Endodermal cell (in vitro differentiated cells): ENCODE data around the gene CUEDC2. TPM values are rescaled to one million over a fixed set of nuclear protein-coding genes. Genes with fewer than 3 reads are reported as not detected.
A peak's percentile ranks its signal among the peaks of the same experiment; 100 is the strongest.
"Not testable (repeated sequence)": the region's sequence is repeated elsewhere in the genome, so short reads cannot be mapped to it uniquely, and the experiment has no call there.

ENCODE experiments used
- DNase-seq: peaks from one replicate; pipeline ENCODE4 v3.0.0-alpha.2; 2017
- H3K27ac ChIP-seq: 2 replicates; pipeline ENCODE4 v1.5.1; 2013; ENCODE audit warnings: mild to moderate bottlenecking, low read depth, low read length, moderate library complexity
- H3K27me3 ChIP-seq: 2 replicates; pipeline ENCODE4 v1.6.1; 2013; ENCODE audit warnings: mild to moderate bottlenecking, low read length, moderate library complexity; ENCODE audit not compliant: insufficient read depth, control insufficient read depth, poor library complexity, severe bottlenecking
- H3K36me3 ChIP-seq: 2 replicates; pipeline ENCODE4 v1.7.0; 2013; ENCODE audit warnings: mild to moderate bottlenecking, low read length, moderate library complexity; ENCODE audit not compliant: control insufficient read depth, insufficient read depth
- H3K4me1 ChIP-seq: one replicate; pipeline ENCODE4 v1.7.0; 2013; ENCODE audit warnings: low read length; ENCODE audit not compliant: control insufficient read depth, insufficient read depth
- H3K4me3 ChIP-seq: 2 replicates; pipeline ENCODE4 v1.5.1; 2013; ENCODE audit warnings: mild to moderate bottlenecking, low read length, moderate library complexity
- H3K9ac ChIP-seq: 2 replicates; pipeline ENCODE4 v1.6.1; 2013; ENCODE audit warnings: mild to moderate bottlenecking, low read length, moderate library complexity; ENCODE audit not compliant: poor library complexity, severe bottlenecking; ENCODE audit errors: extremely low read depth
- H3K9me3 ChIP-seq: 2 replicates; pipeline ENCODE4 v1.6.1; 2013; ENCODE audit warnings: mild to moderate bottlenecking, low read length, moderate library complexity; ENCODE audit not compliant: control insufficient read depth
- H3K27ac Mint-ChIP-seq: 2 replicates; pipeline ENCODE4 v1.8.0; 2020; ENCODE audit warnings: mixed read lengths
- H3K27me3 Mint-ChIP-seq: 2 replicates; pipeline ENCODE4 v1.8.0; 2021; ENCODE audit warnings: mild to moderate bottlenecking, mixed read lengths; ENCODE audit not compliant: insufficient read depth
- H3K36me3 Mint-ChIP-seq: 2 replicates; pipeline ENCODE4 v1.8.0; 2020; ENCODE audit warnings: low read depth, mixed read lengths
- H3K4me1 Mint-ChIP-seq: 2 replicates; pipeline ENCODE4 v1.8.0; 2020; ENCODE audit warnings: mixed read lengths
- H3K4me3 Mint-ChIP-seq: 2 replicates; pipeline ENCODE4 v1.8.0; 2020; ENCODE audit warnings: mild to moderate bottlenecking, moderate library complexity, mixed read lengths
- H3K9me3 Mint-ChIP-seq: 2 replicates; pipeline ENCODE4 v1.8.0; 2020; ENCODE audit warnings: mild to moderate bottlenecking, mixed read lengths
- WGBS, 2 experiments: methylation state at CpG; one replicate each; pipeline versions ENCODE4 v1.1.5 to v1.1.7; 2013; ENCODE audit warnings: missing lambda C conversion rate in 2 of 2, mixed read lengths in 1 of 2; ENCODE audit not compliant: insufficient coverage in 1 of 2, insufficient read length in 1 of 2; 5-methylcytosine and 5-hydroxymethylcytosine counted together
- total RNA-seq, 2 donors: library from RNA; stranded (reverse); fragmentation: NEBNext Ultra II Directional in 1 of 2; extraction: Animal tissue kit (Norgen Biotek cat#: 25700) in 1 of 2; gene quantifications; 2 replicates in 1 of 2; 3 replicates in 1 of 2; pipeline ENCODE4 v1.2.1, GENCODE V29; 2021
- TF ChIP-seq, protein P1 (sequence below): fragments of 200-600 bp; sonication (generic); conservative IDR thresholded peaks from 2 replicates; pipeline ENCODE4 v1.5.0; 2021; ENCODE audit warnings: antibody characterized with exemption, mild to moderate bottlenecking

Gene CUEDC2
- total RNA-seq, 2 donors from 2014 or later = 51.7 to 82.9 TPM

DNA sequence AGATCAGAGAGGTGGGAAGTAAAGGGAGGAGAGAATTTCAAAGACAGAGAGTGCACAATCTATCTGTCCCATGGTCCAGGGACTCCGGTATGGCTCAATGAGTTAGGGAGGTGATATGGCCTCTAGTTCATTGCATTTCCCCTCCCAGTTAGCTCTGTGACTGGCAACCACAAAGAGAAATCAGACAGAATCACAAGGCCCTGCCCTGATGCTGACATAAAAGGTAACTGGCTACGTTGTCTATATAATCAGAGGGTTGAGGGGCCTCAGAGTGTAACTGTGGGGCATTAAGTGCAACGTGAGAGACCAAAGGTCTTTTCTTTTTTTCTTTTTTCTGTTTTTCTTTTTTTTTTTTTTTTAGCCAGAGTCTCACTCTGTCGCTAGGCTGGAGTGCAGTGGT is 26.3 kb upstream of the CUEDC2 start:
- Mint-ChIP-seq H3K27me3 (peaks cover 53% of the 10 kb centered on the region), H3K27ac (no peak overlapping the region), H3K9me3 (no peaks in the 10 kb centered on the region), H3K36me3 (no peaks in the 10 kb centered on the region), H3K4me1 (peaks cover 52% of the 10 kb centered on the region), H3K4me3 (no peak overlapping the region)
- Histone ChIP-seq H3K9ac (no peak overlapping the region), H3K4me3 (no peak overlapping the region), H3K27ac (no peak overlapping the region), H3K27me3 (peaks cover 42% of the 10 kb centered on the region), H3K4me1 (peaks cover 5% of the 10 kb centered on the region), H3K9me3 (no peaks in the 10 kb centered on the region), H3K36me3 (no peaks in the 10 kb centered on the region)
- DNase-seq = no peak
- TF ChIP-seq, protein P1, sequence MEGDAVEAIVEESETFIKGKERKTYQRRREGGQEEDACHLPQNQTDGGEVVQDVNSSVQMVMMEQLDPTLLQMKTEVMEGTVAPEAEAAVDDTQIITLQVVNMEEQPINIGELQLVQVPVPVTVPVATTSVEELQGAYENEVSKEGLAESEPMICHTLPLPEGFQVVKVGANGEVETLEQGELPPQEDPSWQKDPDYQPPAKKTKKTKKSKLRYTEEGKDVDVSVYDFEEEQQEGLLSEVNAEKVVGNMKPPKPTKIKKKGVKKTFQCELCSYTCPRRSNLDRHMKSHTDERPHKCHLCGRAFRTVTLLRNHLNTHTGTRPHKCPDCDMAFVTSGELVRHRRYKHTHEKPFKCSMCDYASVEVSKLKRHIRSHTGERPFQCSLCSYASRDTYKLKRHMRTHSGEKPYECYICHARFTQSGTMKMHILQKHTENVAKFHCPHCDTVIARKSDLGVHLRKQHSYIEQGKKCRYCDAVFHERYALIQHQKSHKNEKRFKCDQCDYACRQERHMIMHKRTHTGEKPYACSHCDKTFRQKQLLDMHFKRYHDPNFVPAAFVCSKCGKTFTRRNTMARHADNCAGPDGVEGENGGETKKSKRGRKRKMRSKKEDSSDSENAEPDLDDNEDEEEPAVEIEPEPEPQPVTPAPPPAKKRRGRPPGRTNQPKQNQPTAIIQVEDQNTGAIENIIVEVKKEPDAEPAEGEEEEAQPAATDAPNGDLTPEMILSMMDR = no peak
- 86 to 100% methylated on average over 1 to 4 of the region's 4 CpGs for WGBS, 2 experiments

DNA sequence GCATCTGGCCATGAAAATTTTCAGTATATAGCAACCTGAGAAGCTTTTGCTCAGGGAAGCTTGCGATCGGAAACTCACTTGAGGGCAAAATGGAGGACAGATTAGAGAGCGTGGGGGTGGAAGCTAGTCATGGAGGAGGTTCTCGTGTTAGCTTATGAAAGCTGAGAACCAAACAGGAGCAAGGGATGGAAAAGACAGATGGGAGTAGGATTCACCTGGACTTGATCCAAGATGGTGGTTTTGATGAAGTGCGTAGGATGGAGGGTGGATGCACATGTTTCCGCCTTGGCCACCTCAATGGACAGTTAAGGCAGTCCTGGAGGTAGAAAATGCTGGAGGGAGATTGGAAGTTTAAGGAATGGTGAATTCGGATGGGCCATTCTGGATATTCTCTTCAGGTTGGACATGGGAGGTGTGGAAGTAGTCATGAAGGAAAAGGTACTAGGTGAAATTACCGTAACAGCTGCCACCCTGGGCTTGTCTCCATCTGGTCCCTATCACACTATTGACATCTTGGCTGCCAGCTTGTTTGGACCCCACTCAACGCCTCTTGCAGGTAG is 25.3 kb upstream of the CUEDC2 start:
- DNase-seq = no peak
- Histone ChIP-seq H3K9me3 (no peaks in the 10 kb centered on the region), H3K27me3 (peaks cover 40% of the 10 kb centered on the region), H3K36me3 (peaks cover under 1% of the 10 kb centered on the region), H3K9ac (no peak overlapping the region), H3K4me1 (peaks cover 8% of the 10 kb centered on the region), H3K27ac (no peak overlapping the region), H3K4me3 (no peak overlapping the region)
- no peak overlapping the region for H3K4me3 Mint-ChIP-seq
- H3K27me3 Mint-ChIP-seq = peaks cover 57% of the 10 kb centered on the region
- WGBS, 2 experiments = 94 to 97% methylated on average over 7 to 9 of the region's 9 CpGs
- TF ChIP-seq, protein P1 = no peak
- no peak overlapping the region for H3K27ac Mint-ChIP-seq
- H3K36me3 Mint-ChIP-seq = peaks cover 4% of the 10 kb centered on the region
- no peaks in the 10 kb centered on the region for H3K9me3 Mint-ChIP-seq
- peaks cover 52% of the 10 kb centered on the region for H3K4me1 Mint-ChIP-seq

DNA sequence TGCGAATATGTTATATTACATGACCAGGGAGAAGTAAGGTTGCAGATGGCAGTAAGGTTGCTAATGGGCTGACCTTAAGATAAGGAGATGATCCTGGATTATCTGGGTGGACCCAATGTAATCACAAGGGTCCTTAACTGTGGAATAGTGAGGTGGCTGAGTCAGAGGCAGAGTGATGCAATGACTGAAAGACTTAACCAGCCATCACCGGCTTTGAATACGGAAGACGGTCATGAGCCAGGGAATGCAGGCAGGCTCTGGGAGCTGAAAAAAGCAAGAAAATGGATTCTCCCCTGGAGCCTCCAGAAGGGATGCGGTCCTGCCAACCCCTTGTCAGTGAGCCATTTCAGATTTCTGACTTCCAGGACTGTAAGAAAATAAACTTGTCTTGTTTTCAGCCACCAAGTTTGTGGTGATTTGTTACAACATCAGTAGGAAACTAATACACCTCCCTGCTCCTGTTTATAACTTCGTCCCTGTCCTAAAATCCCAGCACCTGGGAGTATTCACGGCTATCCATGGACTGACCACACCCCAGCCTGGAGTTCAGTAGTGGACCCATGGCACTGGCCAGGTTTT is 23.6 kb upstream of the CUEDC2 start:
- H3K4me3 Mint-ChIP-seq = no peak overlapping the region
- DNase-seq = peak; percentile 80
- H3K4me1 Mint-ChIP-seq = peaks cover 38% of the 10 kb centered on the region

DNA sequence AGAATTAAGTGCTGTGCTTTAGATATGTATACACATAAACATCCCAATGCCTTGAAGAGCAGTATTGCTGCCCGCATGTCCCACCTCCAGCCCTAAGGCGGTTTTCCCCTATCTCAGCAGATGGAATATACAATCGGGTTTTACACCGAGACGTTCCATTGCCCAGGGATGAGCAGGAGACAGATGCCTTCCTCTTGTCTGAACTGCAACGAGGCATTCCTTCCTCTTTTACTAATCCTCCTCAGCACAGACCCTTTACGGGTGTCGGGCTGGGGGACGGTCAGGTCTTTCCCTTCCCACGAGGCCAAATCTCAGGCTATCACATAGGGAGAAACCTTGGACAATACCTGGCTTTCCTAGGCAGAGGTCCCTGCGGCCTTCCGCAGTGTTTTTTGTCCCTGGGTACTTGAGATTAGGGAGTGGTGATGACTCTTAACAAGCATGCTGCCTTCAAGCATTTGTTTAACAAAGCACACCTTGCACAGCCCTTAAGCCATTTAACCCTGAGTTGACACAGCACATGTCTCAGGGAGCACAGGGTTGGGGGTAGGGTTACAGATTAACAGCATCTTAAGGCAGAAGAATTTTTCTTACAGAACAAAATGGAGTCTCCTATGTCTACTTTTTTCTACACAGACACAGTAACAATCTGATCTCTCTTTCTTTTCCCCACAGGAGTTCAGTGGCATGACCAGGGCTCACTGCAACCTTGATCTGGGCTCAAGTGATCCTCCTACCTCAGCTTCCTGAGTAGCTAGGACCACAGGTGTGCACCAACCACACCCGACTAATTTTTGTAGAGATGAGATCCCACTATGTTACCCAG is 22.5 kb upstream of the CUEDC2 start:
- peak overlapping the region; percentile 94 for H3K27ac Mint-ChIP-seq
- H3K4me3 Mint-ChIP-seq = peak overlapping the region; percentile 34
- peaks cover 33% of the 10 kb centered on the region for H3K4me1 Mint-ChIP-seq

More for the DNA sequence above, 23.6 kb upstream of the CUEDC2 start:
- Histone ChIP-seq H3K4me3 (no peak overlapping the region), H3K27me3 (peaks cover 41% of the 10 kb centered on the region), H3K9me3 (no peaks in the 10 kb centered on the region), H3K36me3 (peaks cover 4% of the 10 kb centered on the region), H3K4me1 (peaks cover 9% of the 10 kb centered on the region), H3K27ac (no peak overlapping the region), H3K9ac (no peak overlapping the region)
- TF ChIP-seq, protein P1 = no peak
- peak overlapping the region; percentile 89 for H3K27ac Mint-ChIP-seq
- H3K36me3 Mint-ChIP-seq = peaks cover 7% of the 10 kb centered on the region
- H3K27me3 Mint-ChIP-seq = peaks cover 59% of the 10 kb centered on the region
- H3K9me3 Mint-ChIP-seq = no peaks in the 10 kb centered on the region
- WGBS, 2 experiments = 67 to 70% methylated on average over 4 to 7 of the region's 7 CpGs

More for the DNA sequence above, 22.5 kb upstream of the CUEDC2 start:
- H3K9ac ChIP-seq, H3K36me3 Mint-ChIP-seq, H3K36me3 ChIP-seq, DNase-seq, H3K9me3 Mint-ChIP-seq, H3K4me3 ChIP-seq, H3K27ac ChIP-seq, H3K4me1 ChIP-seq, H3K9me3 ChIP-seq: not testable (repeated sequence)
- WGBS, 2 experiments = 59 to 73% methylated on average over 9 to 13 of the region's 13 CpGs
- H3K27me3 ChIP-seq = peaks cover 40% of the 10 kb centered on the region
- peaks cover 57% of the 10 kb centered on the region for H3K27me3 Mint-ChIP-seq
